DND-41 (cell line): ENCODE results near the gene PSMB11.

Experiments used
- ATAC-seq: fragments of 200-7000 bp; cut with Tn5 transposase; 3 replicates; pipeline ENCODE4 v1.9.1; 2021; ENCODE audit warnings: low read depth; ENCODE audit not compliant: insufficient read depth
- DNase-seq: peaks from one replicate; pipeline ENCODE4 v3.0.0-alpha.2; 2020
- H2AFZ ChIP-seq: 2 replicates; pipeline ENCODE4 v1.6.0; 2012; ENCODE audit warnings: low read depth, low read length
- H3K27ac ChIP-seq: 2 replicates; pipeline ENCODE4 v1.5.1; 2012; ENCODE audit warnings: low read length, inconsistent platforms
- H3K27me3 ChIP-seq: fragments of 200-600 bp; sonication (generic); 2 replicates; pipeline ENCODE4 v1.6.0; 2012; ENCODE audit warnings: low read length, mild to moderate bottlenecking, inconsistent platforms; ENCODE audit not compliant: insufficient read depth, poor library complexity
- H3K36me3 ChIP-seq: 2 replicates; pipeline ENCODE4 v1.5.1; 2012; ENCODE audit warnings: low read length, inconsistent platforms; ENCODE audit not compliant: insufficient read depth
- H3K4me1 ChIP-seq: 2 replicates; pipeline ENCODE4 v1.5.1; 2012; ENCODE audit warnings: mild to moderate bottlenecking, low read length; ENCODE audit not compliant: insufficient read depth
- H3K4me2 ChIP-seq: 2 replicates; pipeline ENCODE4 v1.6.0; 2012; ENCODE audit warnings: mild to moderate bottlenecking, moderate library complexity, low read length, inconsistent platforms; ENCODE audit not compliant: insufficient read depth
- H3K4me3 ChIP-seq, 2 experiments: fragments of 200-600 bp in 1 of 2; shearing (Covaris generic) in 1 of 2; 2 replicates each; pipeline ENCODE4 v1.5.1; 2012 to 2016; ENCODE audit warnings: inconsistent platforms in 2 of 2, low read length in 2 of 2, mild to moderate bottlenecking in 2 of 2, low read depth in 1 of 2, moderate library complexity in 1 of 2
- H3K79me2 ChIP-seq: 2 replicates; pipeline ENCODE4 v1.6.0; 2012; ENCODE audit warnings: low read length, inconsistent platforms; ENCODE audit not compliant: insufficient read depth
- H3K9ac ChIP-seq: 2 replicates; pipeline ENCODE4 v1.6.0; 2012; ENCODE audit warnings: low read depth, mild to moderate bottlenecking, inconsistent platforms, low read length, moderate library complexity
- H3K9me3 ChIP-seq: 2 replicates; pipeline ENCODE4 v1.5.1; 2012; ENCODE audit warnings: low read length, moderate library complexity, mild to moderate bottlenecking, inconsistent platforms; ENCODE audit not compliant: insufficient read depth, severe bottlenecking
- H4K20me1 ChIP-seq: 2 replicates; pipeline ENCODE4 v1.6.0; 2012; ENCODE audit warnings: low read length; ENCODE audit not compliant: insufficient read depth
- EZH2 ChIP-seq: IDR thresholded peaks from 3 replicates; pipeline ENCODE4 v1.6.1; 2012; ENCODE audit warnings: borderline replicate concordance, low read depth, mild to moderate bottlenecking, moderate library complexity, low read length, inconsistent platforms; ENCODE audit not compliant: severe bottlenecking
- TF ChIP-seq, protein P1 (sequence below): IDR thresholded peaks from 2 replicates; pipeline ENCODE4 v1.5.1; 2012; ENCODE audit warnings: borderline replicate concordance, low read length, moderate library complexity, mild to moderate bottlenecking; ENCODE audit not compliant: poor library complexity, severe bottlenecking; ENCODE audit errors: extremely low read depth

The PSMB11 gene

DNA sequence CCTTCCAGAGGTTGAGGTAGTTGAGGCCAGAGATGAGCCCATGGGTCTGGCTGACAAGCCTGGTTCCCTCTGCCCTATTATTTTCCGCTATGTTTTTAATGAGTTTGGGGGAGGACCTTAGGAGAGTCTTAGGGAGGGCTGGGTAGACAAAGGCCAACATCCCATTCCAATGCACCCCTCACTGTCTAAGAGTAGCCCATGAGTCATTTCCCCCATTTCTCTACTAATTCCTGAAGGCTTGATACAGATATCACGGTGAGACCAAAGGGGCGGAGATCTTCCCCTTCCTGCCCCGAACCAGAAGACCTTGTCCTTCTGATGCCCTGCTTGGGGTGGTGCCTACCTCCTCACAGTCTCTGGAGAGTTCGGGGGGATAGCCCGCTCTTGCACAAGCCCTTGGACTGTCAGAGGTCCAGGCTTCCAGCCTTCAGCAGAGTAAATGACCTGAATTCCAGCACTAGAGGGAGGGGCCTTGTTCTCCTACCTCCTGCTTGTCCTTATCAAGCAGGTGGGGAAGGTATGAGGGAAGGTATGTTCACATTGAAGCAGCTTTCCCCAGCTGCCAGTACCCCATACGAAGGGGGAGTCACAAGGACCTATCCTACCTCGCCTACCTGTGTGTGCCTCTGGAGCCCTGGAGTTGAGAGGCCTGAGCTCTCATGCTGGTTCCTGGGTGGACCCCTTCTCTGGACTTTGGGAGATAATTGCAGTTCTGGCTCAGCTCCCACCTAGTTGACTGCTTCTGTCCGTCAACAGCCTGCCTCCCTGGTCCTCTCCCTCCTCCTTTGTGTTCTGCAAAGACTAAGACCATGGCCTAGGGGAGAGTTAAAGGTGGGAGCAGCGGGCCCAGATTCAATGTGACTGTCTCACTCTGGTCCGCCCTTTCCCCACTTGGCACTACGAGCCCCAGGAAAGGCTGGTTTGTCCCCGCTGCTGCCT, 3.7 kb downstream of the PSMB11 start:
- no peak overlapping the region for H2AFZ ChIP-seq
- TF ChIP-seq EZH2 = no peak
- TF ChIP-seq, protein P1, sequence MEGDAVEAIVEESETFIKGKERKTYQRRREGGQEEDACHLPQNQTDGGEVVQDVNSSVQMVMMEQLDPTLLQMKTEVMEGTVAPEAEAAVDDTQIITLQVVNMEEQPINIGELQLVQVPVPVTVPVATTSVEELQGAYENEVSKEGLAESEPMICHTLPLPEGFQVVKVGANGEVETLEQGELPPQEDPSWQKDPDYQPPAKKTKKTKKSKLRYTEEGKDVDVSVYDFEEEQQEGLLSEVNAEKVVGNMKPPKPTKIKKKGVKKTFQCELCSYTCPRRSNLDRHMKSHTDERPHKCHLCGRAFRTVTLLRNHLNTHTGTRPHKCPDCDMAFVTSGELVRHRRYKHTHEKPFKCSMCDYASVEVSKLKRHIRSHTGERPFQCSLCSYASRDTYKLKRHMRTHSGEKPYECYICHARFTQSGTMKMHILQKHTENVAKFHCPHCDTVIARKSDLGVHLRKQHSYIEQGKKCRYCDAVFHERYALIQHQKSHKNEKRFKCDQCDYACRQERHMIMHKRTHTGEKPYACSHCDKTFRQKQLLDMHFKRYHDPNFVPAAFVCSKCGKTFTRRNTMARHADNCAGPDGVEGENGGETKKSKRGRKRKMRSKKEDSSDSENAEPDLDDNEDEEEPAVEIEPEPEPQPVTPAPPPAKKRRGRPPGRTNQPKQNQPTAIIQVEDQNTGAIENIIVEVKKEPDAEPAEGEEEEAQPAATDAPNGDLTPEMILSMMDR = no peak
- H3K27ac ChIP-seq = no peak overlapping the region
- peaks cover 2% of the 10 kb centered on the region for H3K27me3 ChIP-seq
- H3K4me3 ChIP-seq = no peak overlapping the region
- H4K20me1 ChIP-seq = no peaks in the 10 kb centered on the region
- DNase-seq (no peak), ATAC-seq (no peak)
- no peaks in the 10 kb centered on the region for H3K4me1 ChIP-seq
- H3K9ac ChIP-seq = no peak overlapping the region
- no peaks in the 10 kb centered on the region for H3K9me3 ChIP-seq
- no peaks in the 10 kb centered on the region for H3K36me3 ChIP-seq
- H3K79me2 ChIP-seq = no peaks in the 10 kb centered on the region
- H3K4me2 ChIP-seq = no peak overlapping the region

DNA sequence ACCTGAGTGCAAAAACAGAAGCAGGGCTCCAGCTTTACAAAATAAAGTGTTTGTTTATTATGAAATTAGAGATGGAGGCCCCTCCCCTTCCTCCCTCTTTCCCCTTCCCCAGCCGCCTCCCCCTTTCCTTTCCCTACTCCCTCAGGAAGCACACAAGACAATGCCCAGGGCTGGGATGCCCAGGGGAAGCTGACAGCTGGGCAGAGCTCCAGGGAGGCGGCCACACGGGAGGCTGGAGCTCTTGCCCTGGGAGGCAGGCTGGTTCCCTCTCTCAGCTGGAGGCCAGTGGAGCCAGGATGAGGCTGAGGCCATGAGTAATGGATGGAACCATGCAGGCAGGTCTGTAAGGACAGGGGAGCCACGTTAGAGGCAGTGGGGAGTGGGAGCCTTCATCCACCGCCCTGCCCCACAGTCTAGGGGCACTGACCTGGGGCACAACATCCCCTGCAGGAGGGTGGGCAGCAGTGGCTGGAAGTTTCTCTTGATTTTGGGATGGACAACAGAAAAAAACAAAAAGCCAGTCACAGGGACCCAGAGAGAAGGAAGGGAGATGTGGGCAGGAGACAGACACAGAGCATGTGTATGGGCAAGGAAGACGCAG, 5.1 kb downstream of the PSMB11 start:
- Histone ChIP-seq H3K27ac (no peak overlapping the region), H3K4me1 (no peaks in the 10 kb centered on the region), H3K9me3 (no peaks in the 10 kb centered on the region), H2AFZ (no peak overlapping the region), H3K9ac (no peak overlapping the region), H3K79me2 (no peaks in the 10 kb centered on the region), H3K4me3 (no peak overlapping the region), H3K4me2 (no peak overlapping the region), H3K27me3 (peaks cover 2% of the 10 kb centered on the region), H4K20me1 (no peaks in the 10 kb centered on the region), H3K36me3 (no peaks in the 10 kb centered on the region)
- ATAC-seq (no peak), DNase-seq (no peak)
- no peak for TF ChIP-seq EZH2
- TF ChIP-seq, protein P1 = no peak

DNA sequence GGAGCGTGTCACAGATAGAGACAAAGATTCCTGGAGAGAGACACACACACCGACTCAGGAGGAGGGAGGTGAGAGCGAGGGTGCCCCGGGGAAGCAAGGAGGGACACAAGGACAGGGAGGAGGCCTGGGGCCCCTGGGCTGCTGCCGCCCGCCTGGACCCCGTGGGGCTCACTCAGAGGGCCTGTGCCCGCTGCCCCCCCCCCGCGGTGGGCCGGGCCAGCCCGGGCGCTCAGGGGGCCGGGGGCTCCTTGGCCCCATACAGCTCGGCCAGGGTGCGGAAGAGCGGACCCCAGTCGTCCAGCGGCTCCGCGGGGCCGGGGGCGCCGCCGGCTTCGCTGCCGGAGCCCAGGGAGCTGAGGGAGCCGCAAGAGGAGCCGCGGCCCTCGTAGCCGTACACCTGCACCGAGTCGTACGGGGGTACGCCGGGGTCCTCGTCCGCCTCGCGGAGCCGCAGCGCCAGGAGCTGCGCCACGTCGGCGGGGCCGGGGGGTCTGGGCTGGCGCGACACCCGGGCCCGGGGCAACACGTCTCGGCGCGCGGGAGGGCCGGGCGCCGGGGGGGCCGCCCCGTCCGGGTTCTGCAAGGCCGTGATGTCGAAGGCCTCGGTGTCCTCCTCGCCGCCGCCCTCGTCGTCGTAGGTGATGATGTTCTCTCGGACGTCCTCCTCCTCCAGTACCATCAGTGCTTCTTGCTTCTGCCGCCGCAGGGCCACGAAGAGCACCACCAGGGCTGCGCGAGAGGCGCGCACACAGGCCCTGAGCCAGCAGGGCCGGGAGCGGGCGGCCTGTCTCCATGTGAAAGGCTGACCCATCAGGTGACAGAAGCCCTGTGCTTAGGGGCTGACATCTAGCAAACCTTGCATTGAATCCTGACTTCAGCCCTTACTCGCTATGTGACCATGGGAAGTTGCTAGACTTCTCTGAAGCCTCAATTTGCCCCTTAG, 6.0 kb downstream of the PSMB11 start:
- TF ChIP-seq, protein P1 = no peak
- TF ChIP-seq EZH2 = no peak
- no peak for ATAC-seq
- Histone ChIP-seq H3K9me3 (no peaks in the 10 kb centered on the region), H3K9ac (no peak overlapping the region), H3K27ac (no peak overlapping the region), H3K36me3 (no peaks in the 10 kb centered on the region), H3K79me2 (no peaks in the 10 kb centered on the region), H4K20me1 (no peaks in the 10 kb centered on the region), H3K4me2 (no peak overlapping the region), H3K4me1 (no peaks in the 10 kb centered on the region), H3K4me3 (no peak overlapping the region), H2AFZ (no peak overlapping the region), H3K27me3 (peaks cover 2% of the 10 kb centered on the region)
- DNase-seq = no peak
